MM.1S (cell line): ENCODE measurements around the gene CD151.

Source experiments
- DNase-seq: peaks from one replicate; pipeline ENCODE4 v3.0.0-alpha.2; 2015
- H2AFZ ChIP-seq: fragments of 300-600 bp; sonication (generic); 2 replicates; pipeline ENCODE4 v1.6.0; 2016; ENCODE audit warnings: antibody characterized with exemption, low read length
- H3F3A ChIP-seq: fragments of 300-600 bp; sonication (generic); 2 replicates; pipeline ENCODE4 v1.6.1; 2016; ENCODE audit warnings: mild to moderate bottlenecking, antibody characterized with exemption, low read length, moderate library complexity, mixed read lengths; ENCODE audit not compliant: insufficient read depth
- H3K27ac ChIP-seq: fragments of 300-600 bp; sonication (generic); 2 replicates; pipeline ENCODE4 v1.5.1; 2016; ENCODE audit warnings: mild to moderate bottlenecking, low read length
- H3K27me3 ChIP-seq: fragments of 300-600 bp; sonication (generic); replicated peaks from 2 replicates; pipeline ENCODE4 v1.6.0; 2016; ENCODE audit warnings: low read length; ENCODE audit not compliant: insufficient read depth
- H3K36me3 ChIP-seq: fragments of 300-600 bp; sonication (generic); replicated peaks from 2 replicates; pipeline ENCODE4 v1.6.1; 2016; ENCODE audit warnings: mild to moderate bottlenecking, low read length, mixed read lengths; ENCODE audit not compliant: insufficient read depth
- H3K4me1 ChIP-seq: fragments of 300-600 bp; sonication (generic); 2 replicates; pipeline ENCODE4 v1.6.1; 2016; ENCODE audit warnings: low read length, mixed read lengths
- H3K4me2 ChIP-seq: fragments of 300-600 bp; sonication (generic); 2 replicates; pipeline ENCODE4 v1.6.0; 2016; ENCODE audit warnings: low read depth, low read length
- H3K4me3 ChIP-seq: fragments of 300-600 bp; sonication (generic); 2 replicates; pipeline ENCODE4 v1.5.1; 2016; ENCODE audit warnings: low read length, mixed read lengths
- H3K79me2 ChIP-seq: fragments of 300-600 bp; sonication (generic); 2 replicates; pipeline ENCODE4 v1.6.1; 2016; ENCODE audit warnings: mixed run types, low read length, mixed read lengths
- H3K9ac ChIP-seq: fragments of 300-600 bp; sonication (generic); 2 replicates; pipeline ENCODE4 v1.6.1; 2016; ENCODE audit warnings: low read length, mixed read lengths
- H3K9me2 ChIP-seq: fragments of 300-600 bp; sonication (generic); replicated peaks from 2 replicates; pipeline ENCODE4 v1.6.1; 2016; ENCODE audit warnings: mild to moderate bottlenecking, low read length, mixed read lengths; ENCODE audit not compliant: insufficient read depth
- H3K9me3 ChIP-seq: fragments of 300-600 bp; sonication (generic); replicated peaks from 2 replicates; pipeline ENCODE4 v1.6.1; 2016; ENCODE audit warnings: mild to moderate bottlenecking, low read length, mixed read lengths; ENCODE audit not compliant: insufficient read depth
- H4K20me1 ChIP-seq: fragments of 300-600 bp; sonication (generic); 2 replicates; pipeline ENCODE4 v1.6.1; 2016; ENCODE audit warnings: mild to moderate bottlenecking, low read length, moderate library complexity, mixed read lengths; ENCODE audit not compliant: insufficient read depth
- EZH2 ChIP-seq: fragments of 300-600 bp; sonication (generic); optimal IDR thresholded peaks from 2 replicates; pipeline ENCODE3; 2017; ENCODE audit warnings: low read depth, mild to moderate bottlenecking, antibody characterized with exemption, low read length, mixed read lengths
- EZH2phosphoT487 ChIP-seq: fragments of 300-600 bp; sonication (generic); IDR thresholded peaks from 2 replicates; pipeline ENCODE4 v1.6.1; 2018; ENCODE audit warnings: antibody characterized with exemption, low read length
- TF ChIP-seq, protein P1 (sequence below): fragments of 300-600 bp; sonication (generic); IDR thresholded peaks from 2 replicates; pipeline ENCODE4 v1.5.1; 2016; ENCODE audit warnings: antibody characterized with exemption, low read length, mixed read lengths

Gene CD151

DNA sequence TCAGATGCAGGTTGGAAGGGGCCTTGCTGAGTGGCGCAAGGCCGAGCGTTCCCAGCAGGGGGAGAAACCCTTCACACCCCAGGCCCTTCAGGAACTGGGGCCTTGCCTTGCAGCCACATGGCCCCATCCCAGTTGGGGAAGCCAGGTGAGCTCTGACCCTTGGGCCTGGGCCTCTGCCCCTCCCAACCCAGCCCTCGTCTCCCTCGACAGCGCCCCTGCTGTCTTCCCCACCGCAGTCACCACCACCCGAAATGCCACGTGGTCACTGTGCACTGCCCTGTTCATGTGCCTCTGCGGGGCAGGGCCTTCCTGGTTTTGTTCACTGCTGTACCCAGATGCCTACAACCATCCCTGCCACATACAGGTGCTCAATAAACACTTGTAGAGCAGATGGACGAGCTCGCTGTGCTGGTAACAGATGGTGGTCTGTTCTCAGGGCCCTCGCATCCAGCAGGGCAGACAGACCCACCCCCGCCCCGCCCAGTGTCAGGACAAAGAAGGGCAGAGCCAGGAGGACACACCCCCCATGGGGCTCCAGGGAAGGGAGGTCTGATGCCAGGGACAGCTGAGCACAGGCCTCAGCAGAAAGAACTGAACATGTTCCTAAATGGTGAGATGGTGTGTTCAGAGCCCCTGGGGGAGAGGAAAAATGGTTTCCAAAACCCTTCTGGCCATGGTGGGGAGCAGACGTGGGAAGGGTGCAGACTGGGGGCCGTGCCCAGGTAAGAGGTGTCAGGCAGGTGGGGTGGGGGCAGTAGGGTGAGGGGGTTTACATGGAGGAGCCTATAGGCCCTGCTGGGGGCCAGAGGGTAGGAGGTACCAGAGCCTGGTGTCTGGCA, 5.9 kb downstream of the CD151 start:
- Histone ChIP-seq H3K36me3 (0 out of 2 replicates have a peak, but pooled peaks cover 4% of the 10 kb centered on the region), H3K9me3 (no peaks in the 10 kb centered on the region), H3F3A (no peaks in the 10 kb centered on the region), H3K79me2 (peaks cover 33% of the 10 kb centered on the region), H3K9me2 (no peaks in the 10 kb centered on the region), H4K20me1 (peaks cover 9% of the 10 kb centered on the region), H3K4me2 (no peak overlapping the region), H2AFZ (no peak overlapping the region), H3K4me3 (no peak overlapping the region), H3K9ac (no peak overlapping the region), H3K4me1 (peaks cover 13% of the 10 kb centered on the region), H3K27ac (no peak overlapping the region), H3K27me3 (peaks cover 7% of the 10 kb centered on the region)
- DNase-seq = no peak
- TF ChIP-seq, protein P1, sequence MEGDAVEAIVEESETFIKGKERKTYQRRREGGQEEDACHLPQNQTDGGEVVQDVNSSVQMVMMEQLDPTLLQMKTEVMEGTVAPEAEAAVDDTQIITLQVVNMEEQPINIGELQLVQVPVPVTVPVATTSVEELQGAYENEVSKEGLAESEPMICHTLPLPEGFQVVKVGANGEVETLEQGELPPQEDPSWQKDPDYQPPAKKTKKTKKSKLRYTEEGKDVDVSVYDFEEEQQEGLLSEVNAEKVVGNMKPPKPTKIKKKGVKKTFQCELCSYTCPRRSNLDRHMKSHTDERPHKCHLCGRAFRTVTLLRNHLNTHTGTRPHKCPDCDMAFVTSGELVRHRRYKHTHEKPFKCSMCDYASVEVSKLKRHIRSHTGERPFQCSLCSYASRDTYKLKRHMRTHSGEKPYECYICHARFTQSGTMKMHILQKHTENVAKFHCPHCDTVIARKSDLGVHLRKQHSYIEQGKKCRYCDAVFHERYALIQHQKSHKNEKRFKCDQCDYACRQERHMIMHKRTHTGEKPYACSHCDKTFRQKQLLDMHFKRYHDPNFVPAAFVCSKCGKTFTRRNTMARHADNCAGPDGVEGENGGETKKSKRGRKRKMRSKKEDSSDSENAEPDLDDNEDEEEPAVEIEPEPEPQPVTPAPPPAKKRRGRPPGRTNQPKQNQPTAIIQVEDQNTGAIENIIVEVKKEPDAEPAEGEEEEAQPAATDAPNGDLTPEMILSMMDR = no peak
- no peak for TF ChIP-seq EZH2phosphoT487
- no peak for TF ChIP-seq EZH2

DNA sequence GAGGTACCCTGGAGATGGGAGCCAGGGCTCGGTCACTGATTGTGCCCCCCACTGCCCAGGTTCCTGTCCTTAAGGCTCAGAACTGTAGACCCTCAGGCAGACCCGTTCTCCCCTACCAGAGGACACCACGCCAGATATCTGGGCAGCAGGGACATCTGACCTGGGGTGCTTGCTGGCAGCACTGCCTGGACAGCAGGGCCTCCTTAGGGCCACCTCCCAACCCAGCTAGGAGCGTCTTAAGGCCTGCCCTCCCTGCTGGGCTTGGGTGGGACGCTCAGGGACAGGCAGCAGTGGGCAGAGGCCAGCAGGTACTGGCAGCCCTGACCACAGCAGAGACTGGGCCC, 6.5 kb downstream of the CD151 start:
- H3K27ac ChIP-seq = no peak overlapping the region
- TF ChIP-seq, protein P1 = no peak
- no peak for TF ChIP-seq EZH2phosphoT487
- TF ChIP-seq EZH2 = no peak
- H4K20me1 ChIP-seq = peaks cover 9% of the 10 kb centered on the region
- H3F3A ChIP-seq = no peaks in the 10 kb centered on the region
- DNase-seq = no peak
- H3K4me2 ChIP-seq = no peak overlapping the region
- H3K27me3 ChIP-seq = peaks cover 13% of the 10 kb centered on the region
- H3K79me2 ChIP-seq = peaks cover 31% of the 10 kb centered on the region
- no peak overlapping the region for H3K9ac ChIP-seq
- no peaks in the 10 kb centered on the region for H3K9me2 ChIP-seq
- H3K4me1 ChIP-seq = peaks cover 10% of the 10 kb centered on the region
- H3K4me3 ChIP-seq = no peak overlapping the region
- H2AFZ ChIP-seq = no peak overlapping the region
- 0 out of 2 replicates have a peak, but pooled peaks cover 4% of the 10 kb centered on the region for H3K36me3 ChIP-seq
- H3K9me3 ChIP-seq = no peaks in the 10 kb centered on the region

GRCh38 chr11:839875-840617, 7.3 kb downstream of the CD151 start:
- Histone ChIP-seq H3K79me2 (peaks cover 31% of the 10 kb centered on the region), H3K9ac (no peak overlapping the region), H3K27ac (no peak overlapping the region), H3K4me1 (peaks cover 10% of the 10 kb centered on the region), H3K4me3 (no peak overlapping the region), H3K9me2 (no peaks in the 10 kb centered on the region), H3K4me2 (no peak overlapping the region), H3K36me3 (0 out of 2 replicates have a peak, but pooled peaks cover 4% of the 10 kb centered on the region), H2AFZ (no peak overlapping the region), H3K9me3 (no peaks in the 10 kb centered on the region), H3K27me3 (peaks cover 18% of the 10 kb centered on the region), H3F3A (no peaks in the 10 kb centered on the region), H4K20me1 (peaks cover 9% of the 10 kb centered on the region)
- TF ChIP-seq EZH2phosphoT487 (no peak), EZH2 (no peak)
- TF ChIP-seq, protein P1 = peak; percentile 25
- DNase-seq = no peak
